ENCODE results near the gene NSUN7.

Gene NSUN7

DNA sequence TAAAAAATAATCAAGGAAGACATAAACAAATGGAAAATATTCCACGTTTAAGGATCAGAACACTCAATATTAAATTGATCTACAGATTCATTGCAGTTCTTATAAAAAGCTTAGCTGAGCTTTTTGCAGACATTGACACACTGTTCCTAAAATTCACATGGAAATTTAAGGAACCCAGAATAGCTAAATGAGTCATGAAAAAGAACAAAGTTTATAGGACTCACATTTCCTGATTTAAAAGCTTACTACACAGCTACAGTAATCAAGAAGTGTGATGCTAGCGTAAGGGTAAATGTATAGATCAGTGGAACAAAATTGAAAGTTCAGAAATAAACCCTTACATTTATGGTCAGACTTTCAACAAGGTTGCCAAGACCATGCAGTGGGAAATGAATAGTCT lies 33.1 kb downstream of the NSUN7 start:
- Histone ChIP-seq H3K23ac (ENCODE audit: low read depth, low read length, poor library complexity) (no peak overlapping the region), H3K14ac (ENCODE audit: low read length) (no peak overlapping the region), H2AFZ (ENCODE audit: low read length) (no peak overlapping the region), H3K27ac (replicated peaks; ENCODE audit: low read length) (no peak overlapping the region), H2BK12ac (ENCODE audit: low read length) (no peak overlapping the region), H3K79me1 (ENCODE audit: low read depth, low read length) (no peaks in the 10 kb centered on the region), H3K4me1 (ENCODE audit: control insufficient read depth in 2 of 2, insufficient read depth in 1 of 2, low read depth in 1 of 2, low read length in 2 of 2) (no peaks in the 10 kb centered on the region), H3K4me2 (ENCODE audit: insufficient read depth, low read length, poor library complexity, severe bottlenecking) (no peak overlapping the region), H2AK5ac (ENCODE audit: low read depth, low read length) (no peak overlapping the region), H3K18ac (ENCODE audit: low read length) (no peak overlapping the region), H3K36me3 (replicated peaks in 1 of 2; ENCODE audit: control insufficient read depth in 2 of 2, insufficient read depth in 2 of 2, low read length in 2 of 2) (peaks cover 0 to 2% of the 10 kb centered on the region in 2 donors), H3K9ac (ENCODE audit: low read depth, low read length, poor library complexity) (no peak overlapping the region), H2BK15ac (ENCODE audit: low read length) (no peak overlapping the region), H3K4me3 (ENCODE audit: low read length in 2 of 2) (no peak overlapping the region), H4K8ac (ENCODE audit: low read depth, low read length) (no peak overlapping the region), H4K91ac (ENCODE audit: low read depth, low read length, poor library complexity) (no peak overlapping the region), H2BK120ac (ENCODE audit: low read depth, low read length) (no peak overlapping the region), H3K9me3 (replicated peaks in 1 of 2; ENCODE audit: control insufficient read depth in 2 of 2, insufficient read depth in 1 of 2, low read depth in 1 of 2, low read length in 2 of 2) (peaks cover 0 to 1% of the 10 kb centered on the region in 2 donors), H2BK5ac (ENCODE audit: low read length) (no peak overlapping the region), H3K4ac (ENCODE audit: low read length) (no peak overlapping the region), H3K27me3 (ENCODE audit: control insufficient read depth in 3 of 3, insufficient read depth in 3 of 3, low read depth in 1 of 3, low read length in 3 of 3) (no peaks in the 10 kb centered on the region)
- no peak for DNase-seq (ENCODE audit: low spot score)
- no CpG with 5 or more reads among the region's 2 CpGs for WGBS, 2 donors (ENCODE audit: extremely low coverage in 2 of 2, insufficient read length in 2 of 2, insufficient replicate concordance in 1 of 2)

DNA sequence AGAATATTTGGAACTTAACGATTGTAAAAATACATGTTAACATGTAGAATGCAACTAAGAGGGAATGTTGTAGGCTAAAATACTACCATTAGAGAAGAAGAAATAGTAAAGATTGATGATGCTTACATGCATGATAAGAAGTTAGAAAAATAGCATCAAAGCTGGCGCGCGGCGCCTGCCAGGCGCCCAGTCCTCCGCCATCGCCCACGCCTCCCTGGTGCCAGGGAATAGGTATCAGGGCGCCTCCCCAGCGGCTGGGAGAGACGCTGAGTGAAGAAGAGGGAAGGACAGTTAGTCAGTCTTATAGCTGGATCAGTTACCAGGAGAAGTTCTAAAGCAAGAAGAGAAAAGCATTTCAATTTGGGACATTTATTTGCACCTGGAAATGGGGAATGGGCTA lies 36.0 kb downstream of the NSUN7 start:
- Histone ChIP-seq H2AFZ (ENCODE audit: low read length) (no peak overlapping the region), H3K79me1 (ENCODE audit: low read depth, low read length) (no peaks in the 10 kb centered on the region), H3K27me3 (ENCODE audit: control insufficient read depth in 3 of 3, insufficient read depth in 3 of 3, low read depth in 1 of 3, low read length in 3 of 3) (peaks cover 0 to 6% (median 0%) of the 10 kb centered on the region in 3 experiments), H2AK5ac (ENCODE audit: low read depth, low read length) (no peak overlapping the region), H2BK120ac (ENCODE audit: low read depth, low read length) (no peak overlapping the region), H3K9ac (ENCODE audit: low read depth, low read length, poor library complexity) (no peak overlapping the region), H3K4me2 (ENCODE audit: insufficient read depth, low read length, poor library complexity, severe bottlenecking) (no peak overlapping the region), H2BK5ac (ENCODE audit: low read length) (no peak overlapping the region), H3K14ac (ENCODE audit: low read length) (no peak overlapping the region), H2BK15ac (ENCODE audit: low read length) (no peak overlapping the region), H3K9me3 (replicated peaks in 1 of 2; ENCODE audit: control insufficient read depth in 2 of 2, insufficient read depth in 1 of 2, low read depth in 1 of 2, low read length in 2 of 2) (no peaks in the 10 kb centered on the region), H4K91ac (ENCODE audit: low read depth, low read length, poor library complexity) (no peak overlapping the region), H3K4me3 (ENCODE audit: low read length in 2 of 2) (no peak overlapping the region), H3K18ac (ENCODE audit: low read length) (no peak overlapping the region), H3K36me3 (replicated peaks in 1 of 2; ENCODE audit: control insufficient read depth in 2 of 2, insufficient read depth in 2 of 2, low read length in 2 of 2) (no peaks in the 10 kb centered on the region), H4K8ac (ENCODE audit: low read depth, low read length) (no peak overlapping the region), H3K4ac (ENCODE audit: low read length) (no peak overlapping the region), H3K23ac (ENCODE audit: low read depth, low read length, poor library complexity) (no peak overlapping the region), H2BK12ac (ENCODE audit: low read length) (no peak overlapping the region), H3K4me1 (ENCODE audit: control insufficient read depth in 2 of 2, insufficient read depth in 1 of 2, low read depth in 1 of 2, low read length in 2 of 2) (peaks cover 0 to 2% of the 10 kb centered on the region in 2 donors), H3K27ac (replicated peaks; ENCODE audit: low read length) (no peak overlapping the region)
- no peak for DNase-seq (ENCODE audit: low spot score)
- no CpG with 5 or more reads among the region's 12 CpGs for WGBS, 2 donors (ENCODE audit: extremely low coverage in 2 of 2, insufficient read length in 2 of 2, insufficient replicate concordance in 1 of 2)

DNA sequence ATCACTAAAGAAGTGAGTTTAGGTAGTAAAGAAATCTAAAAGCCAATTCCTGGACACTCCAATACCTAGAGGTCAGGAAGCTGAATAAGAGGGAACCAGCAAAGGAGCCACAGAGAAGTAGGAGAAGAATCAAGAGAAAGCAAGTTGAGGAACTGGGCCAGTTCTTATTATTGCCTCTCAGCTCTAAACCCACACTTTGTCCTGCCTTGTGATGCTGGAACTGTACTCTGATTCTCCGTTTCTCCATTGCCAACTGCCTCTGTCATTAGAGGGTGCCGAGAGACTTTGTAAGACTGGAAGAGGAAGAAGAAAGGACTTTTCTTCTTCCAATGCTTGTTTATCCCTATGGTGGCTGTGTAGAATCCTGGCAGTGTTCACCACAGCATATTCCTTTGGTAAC lies 38.6 kb downstream of the NSUN7 start:
- no peak overlapping the region for H3K27ac ChIP-seq (replicated peaks; ENCODE audit: low read length)
- H3K4ac ChIP-seq (ENCODE audit: low read length), result no peak overlapping the region
- H4K91ac ChIP-seq (ENCODE audit: low read depth, low read length, poor library complexity), result no peak overlapping the region
- H3K9ac ChIP-seq (ENCODE audit: low read depth, low read length, poor library complexity), result no peak overlapping the region
- no peaks in the 10 kb centered on the region for H3K36me3 ChIP-seq (replicated peaks in 1 of 2; ENCODE audit: control insufficient read depth in 2 of 2, insufficient read depth in 2 of 2, low read length in 2 of 2)
- H3K79me1 ChIP-seq (ENCODE audit: low read depth, low read length), result no peaks in the 10 kb centered on the region
- H2AK5ac ChIP-seq (ENCODE audit: low read depth, low read length), result no peak overlapping the region
- H3K14ac ChIP-seq (ENCODE audit: low read length), result no peak overlapping the region
- no CpG with 5 or more reads among the region's 2 CpGs for WGBS, 2 donors (ENCODE audit: extremely low coverage in 2 of 2, insufficient read length in 2 of 2, insufficient replicate concordance in 1 of 2)
- H3K27me3 ChIP-seq (ENCODE audit: control insufficient read depth in 3 of 3, insufficient read depth in 3 of 3, low read depth in 1 of 3, low read length in 3 of 3), result peaks cover 0 to 6% (median 0%) of the 10 kb centered on the region in 3 experiments
- no peak overlapping the region for H2BK12ac ChIP-seq (ENCODE audit: low read length)
- no peak overlapping the region for H3K18ac ChIP-seq (ENCODE audit: low read length)
- H3K4me3 ChIP-seq (ENCODE audit: low read length in 2 of 2), result no peak overlapping the region
- no peak overlapping the region for H2AFZ ChIP-seq (ENCODE audit: low read length)
- DNase-seq (ENCODE audit: low spot score), result no peak
- no peak overlapping the region for H4K8ac ChIP-seq (ENCODE audit: low read depth, low read length)
- no peak overlapping the region for H2BK5ac ChIP-seq (ENCODE audit: low read length)
- H3K9me3 ChIP-seq (replicated peaks in 1 of 2; ENCODE audit: control insufficient read depth in 2 of 2, insufficient read depth in 1 of 2, low read depth in 1 of 2, low read length in 2 of 2), result no peaks in the 10 kb centered on the region
- no peak overlapping the region for H2BK15ac ChIP-seq (ENCODE audit: low read length)
- H3K23ac ChIP-seq (ENCODE audit: low read depth, low read length, poor library complexity), result no peak overlapping the region
- H2BK120ac ChIP-seq (ENCODE audit: low read depth, low read length), result no peak overlapping the region
- no peak overlapping the region for H3K4me2 ChIP-seq (ENCODE audit: insufficient read depth, low read length, poor library complexity, severe bottlenecking)
- H3K4me1 ChIP-seq (ENCODE audit: control insufficient read depth in 2 of 2, insufficient read depth in 1 of 2, low read depth in 1 of 2, low read length in 2 of 2), result peaks cover 0 to 2% of the 10 kb centered on the region in 2 donors

DNA sequence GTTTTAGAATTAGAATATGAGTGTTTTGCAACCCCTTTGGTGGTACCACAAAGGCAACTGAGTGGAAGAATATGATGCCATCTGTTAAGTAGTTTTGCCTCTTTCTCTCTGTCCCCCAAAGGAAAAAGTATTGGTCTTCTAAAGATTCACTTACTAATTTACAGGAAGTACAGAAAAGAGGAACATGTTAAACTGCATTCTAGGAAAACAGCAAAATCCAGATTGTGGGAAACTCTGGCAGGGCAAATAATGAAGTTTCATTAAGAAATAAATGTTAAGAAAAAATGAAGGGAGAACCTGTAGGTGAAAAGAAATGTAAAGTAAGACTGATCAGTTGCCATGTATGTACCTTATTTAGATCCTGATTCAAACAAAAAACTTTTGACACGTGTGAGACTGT lies 39.3 kb downstream of the NSUN7 start:
- DNase-seq (ENCODE audit: low spot score), result no peak
- Histone ChIP-seq H3K4me2 (ENCODE audit: insufficient read depth, low read length, poor library complexity, severe bottlenecking) (no peak overlapping the region), H2AK5ac (ENCODE audit: low read depth, low read length) (no peak overlapping the region), H2BK5ac (ENCODE audit: low read length) (no peak overlapping the region), H3K14ac (ENCODE audit: low read length) (no peak overlapping the region), H3K18ac (ENCODE audit: low read length) (no peak overlapping the region), H3K27me3 (ENCODE audit: control insufficient read depth in 3 of 3, insufficient read depth in 3 of 3, low read depth in 1 of 3, low read length in 3 of 3) (peaks cover 0 to 6% (median 0%) of the 10 kb centered on the region in 3 experiments), H2BK15ac (ENCODE audit: low read length) (no peak overlapping the region), H3K4ac (ENCODE audit: low read length) (no peak overlapping the region), H3K9me3 (replicated peaks in 1 of 2; ENCODE audit: control insufficient read depth in 2 of 2, insufficient read depth in 1 of 2, low read depth in 1 of 2, low read length in 2 of 2) (no peaks in the 10 kb centered on the region), H3K36me3 (replicated peaks in 1 of 2; ENCODE audit: control insufficient read depth in 2 of 2, insufficient read depth in 2 of 2, low read length in 2 of 2) (no peaks in the 10 kb centered on the region), H3K79me1 (ENCODE audit: low read depth, low read length) (no peaks in the 10 kb centered on the region), H3K9ac (ENCODE audit: low read depth, low read length, poor library complexity) (no peak overlapping the region), H2BK120ac (ENCODE audit: low read depth, low read length) (no peak overlapping the region), H4K91ac (ENCODE audit: low read depth, low read length, poor library complexity) (no peak overlapping the region), H4K8ac (ENCODE audit: low read depth, low read length) (no peak overlapping the region), H2BK12ac (ENCODE audit: low read length) (no peak overlapping the region), H3K4me3 (ENCODE audit: low read length in 2 of 2) (no peak overlapping the region), H3K27ac (replicated peaks; ENCODE audit: low read length) (no peak overlapping the region), H3K4me1 (ENCODE audit: control insufficient read depth in 2 of 2, insufficient read depth in 1 of 2, low read depth in 1 of 2, low read length in 2 of 2) (peaks cover 0 to 2% of the 10 kb centered on the region in 2 donors), H2AFZ (ENCODE audit: low read length) (no peak overlapping the region), H3K23ac (ENCODE audit: low read depth, low read length, poor library complexity) (no peak overlapping the region)
- no CpG with 5 or more reads among the region's 1 CpG for WGBS, 2 donors (ENCODE audit: extremely low coverage in 2 of 2, insufficient read length in 2 of 2, insufficient replicate concordance in 1 of 2)
